Epidermal melanocyte (primary cell): ENCODE data around the gene POM121L2.

Experiments
- DNase-seq: peaks from one replicate; pipeline ENCODE4 v3.0.0; 2011; ENCODE audit warnings: low spot score; ENCODE audit not compliant: insufficient read length

The POM121L2 gene

GRCh38 chr6:27260369-27260768, 51.7 kb downstream of the POM121L2 start:
- DNase-seq: no peak
